PC-3 (cell line): ENCODE measurements around the gene POLR2C. TPM values are rescaled to one million over a fixed set of nuclear protein-coding genes. Genes with fewer than 3 reads are reported as not detected.

Source experiments
- ATAC-seq: fragments of 200-7000 bp; cut with Tn5 transposase; 2 replicates; pipeline ENCODE4 v1.9.1; 2020; ENCODE audit warnings: mild to moderate bottlenecking, moderate library complexity
- BruUV-seq: library from RNA; stranded (reverse); fragments of 400-500 nt; replicated peaks from 2 replicates; lab custom pipeline; 2021; lab: Mats Ljungman, UMichigan
- CTCF ChIA-PET: fragments of 300-600 bp; sonication (Branson Sonifier 250); formaldehyde crosslinking; loops from one replicate; lab custom pipeline; 2022; ENCODE audit warnings: antibody characterized with exemption; lab: Charles Lee
- POLR2A ChIA-PET: fragments of 300-600 bp; sonication (Branson Sonifier 250); formaldehyde crosslinking; loops from one replicate; lab custom pipeline; 2022; ENCODE audit warnings: antibody characterized with exemption; ENCODE audit not compliant: unreplicated experiment; lab: Charles Lee
- DNase-seq: peaks from one replicate; pipeline ENCODE4 v3.0.0-alpha.2; 2015
- H2AFZ ChIP-seq: fragments of 300-600 bp; sonication (generic); 2 replicates; pipeline ENCODE4 v1.6.0; 2016; ENCODE audit warnings: antibody characterized with exemption, low read length
- H3F3A ChIP-seq: fragments of 300-600 bp; sonication (generic); one replicate; pipeline ENCODE4 v1.6.0; 2017; ENCODE audit warnings: antibody characterized with exemption, low read length, control low read depth, mild to moderate bottlenecking; ENCODE audit not compliant: unreplicated experiment
- H3K27ac ChIP-seq: fragments of 300-600 bp; sonication (generic); 2 replicates; pipeline ENCODE4 v1.5.1; 2016; ENCODE audit warnings: mild to moderate bottlenecking, low read length
- H3K27me3 ChIP-seq: fragments of 300-600 bp; sonication (generic); 2 replicates; pipeline ENCODE4 v1.6.1; 2016; ENCODE audit warnings: low read length, mixed read lengths
- H3K36me3 ChIP-seq: fragments of 300-600 bp; sonication (generic); 2 replicates; pipeline ENCODE4 v1.6.1; 2016; ENCODE audit warnings: low read depth, mixed run types, low read length, mixed read lengths
- H3K4me1 ChIP-seq: fragments of 300-600 bp; sonication (generic); 2 replicates; pipeline ENCODE4 v1.5.1; 2016; ENCODE audit warnings: low read length; ENCODE audit not compliant: insufficient read depth
- H3K4me2 ChIP-seq: fragments of 300-600 bp; sonication (generic); 2 replicates; pipeline ENCODE4 v1.6.0; 2016; ENCODE audit warnings: low read length
- H3K4me3 ChIP-seq: fragments of 300-600 bp; sonication (generic); 2 replicates; pipeline ENCODE4 v1.5.1; 2016; ENCODE audit warnings: mild to moderate bottlenecking, low read length, mixed read lengths
- H3K79me2 ChIP-seq: fragments of 300-600 bp; sonication (generic); 2 replicates; pipeline ENCODE4 v1.6.1; 2017; ENCODE audit warnings: low read length, mixed read lengths
- H3K9ac ChIP-seq: fragments of 300-600 bp; sonication (generic); 2 replicates; pipeline ENCODE4 v1.6.0; 2016; ENCODE audit warnings: mild to moderate bottlenecking, low read length
- H3K9me2 ChIP-seq: fragments of 300-600 bp; sonication (generic); replicated peaks from 2 replicates; pipeline ENCODE4 v1.6.1; 2016; ENCODE audit warnings: mixed run types, low read length, mixed read lengths
- H3K9me3 ChIP-seq: fragments of 300-600 bp; sonication (generic); 2 replicates; pipeline ENCODE4 v1.6.1; 2016; ENCODE audit warnings: low read length, mixed read lengths
- H4K20me1 ChIP-seq: fragments of 300-600 bp; sonication (generic); 2 replicates; pipeline ENCODE4 v1.6.1; 2016; ENCODE audit warnings: low read length, mixed read lengths
- CTCF ChIP-seq: fragments of 300-600 bp; sonication (generic); conservative IDR thresholded peaks from 2 replicates; pipeline ENCODE4 v1.5.1; 2017; ENCODE audit warnings: antibody characterized with exemption, low read depth, mild to moderate bottlenecking, low read length
- EZH2 ChIP-seq: fragments of 300-600 bp; sonication (generic); IDR thresholded peaks from one replicate; pipeline ENCODE4 v1.6.1; 2017; ENCODE audit warnings: antibody characterized with exemption, mild to moderate bottlenecking, low read length; ENCODE audit not compliant: unreplicated experiment
- EZH2phosphoT487 ChIP-seq: fragments of 300-600 bp; sonication (generic); IDR thresholded peaks from 2 replicates; pipeline ENCODE4 v1.6.1; 2018; ENCODE audit warnings: mild to moderate bottlenecking, antibody characterized with exemption, low read length, borderline replicate concordance
- intact Hi-C: fragments of 100-400 bp; cut with micrococcal nuclease; formaldehyde crosslinking; loops from 2 replicates; pipeline ENCODE4 v1.9.0; 2023
- total RNA-seq: library from RNA; depleted of rRNA; stranded (reverse); fragments of >200 nt; gene quantifications from 2 replicates; pipeline ENCODE4 v1.2.3, GENCODE V29; 2014

Gene POLR2C
- total RNA-seq, 1 experiment from 2014 or later = 114 TPM

- H3K79me2 ChIP-seq = no peaks in the 10 kb centered on the region
- no peaks in the 10 kb centered on the region for H4K20me1 ChIP-seq
- POLR2A ChIA-PET = no interaction called here
- no peaks in the 10 kb centered on the region for H3K36me3 ChIP-seq
- H3F3A ChIP-seq = no peaks in the 10 kb centered on the region
- no TSS peak for BruUV-seq
- H3K9me2 ChIP-seq = no peaks in the 10 kb centered on the region
- H2AFZ ChIP-seq = no peak overlapping the region
- intact Hi-C loops = no loop called here
- CTCF ChIA-PET = no interaction called here
- no peaks in the 10 kb centered on the region for H3K27me3 ChIP-seq
- DNase-seq = no peak
- H3K27ac ChIP-seq = no peak overlapping the region
- no peak for ATAC-seq
- H3K9me3 ChIP-seq = no peaks in the 10 kb centered on the region
- no peak overlapping the region for H3K4me3 ChIP-seq
- no peak overlapping the region for H3K9ac ChIP-seq
- TF ChIP-seq EZH2phosphoT487 = no peak
- TF ChIP-seq CTCF = no peak
- TF ChIP-seq EZH2 = no peak
- no peaks in the 10 kb centered on the region; the same call in 1 of the 2 replicates for H3K4me1 ChIP-seq
- H3K4me2 ChIP-seq = no peak overlapping the region
Observed at GRCh38 chr16:57482845-57483545, 20.5 kb downstream of the POLR2C start.

GRCh38 chr16:57483725-57484514 is 21.4 kb downstream of the POLR2C start:
- H3K27ac ChIP-seq = no peak overlapping the region
- POLR2A ChIA-PET = no interaction called here

More at GRCh38 chr16:57483725-57484514, 21.4 kb downstream of the POLR2C start:
- no peak overlapping the region for H3K4me3 ChIP-seq
- no peaks in the 10 kb centered on the region for H3K79me2 ChIP-seq
- CTCF ChIA-PET = no interaction called here
- no TSS peak for BruUV-seq
- TF ChIP-seq CTCF = no peak
- TF ChIP-seq EZH2phosphoT487 = no peak
- no peak for TF ChIP-seq EZH2
- no peak overlapping the region for H3K4me2 ChIP-seq
- H3K36me3 ChIP-seq = no peaks in the 10 kb centered on the region
- no peaks in the 10 kb centered on the region for H3F3A ChIP-seq
- intact Hi-C loops = no loop called here
- no peaks in the 10 kb centered on the region; the same call in 1 of the 2 replicates for H3K4me1 ChIP-seq
- H3K27me3 ChIP-seq = no peaks in the 10 kb centered on the region
- no peaks in the 10 kb centered on the region for H3K9me3 ChIP-seq
- no peaks in the 10 kb centered on the region for H3K9me2 ChIP-seq
- no peak overlapping the region for H2AFZ ChIP-seq
- no peak for ATAC-seq
- no peak for DNase-seq
- H3K9ac ChIP-seq = no peak overlapping the region
- no peaks in the 10 kb centered on the region for H4K20me1 ChIP-seq
